ENCODE results near the gene SWT1. TPM values are rescaled to one million over a fixed set of nuclear protein-coding genes. Genes with fewer than 3 reads are reported as not detected.
A peak's percentile ranks its signal among the peaks of the same experiment; 100 is the strongest.
"Not testable (repeated sequence)": the region's sequence is repeated elsewhere in the genome, so short reads cannot be mapped to it uniquely, and the experiment has no call there.

Gene SWT1
- total RNA-seq, 1 donor from 2014 or later: 3.2 TPM

DNA sequence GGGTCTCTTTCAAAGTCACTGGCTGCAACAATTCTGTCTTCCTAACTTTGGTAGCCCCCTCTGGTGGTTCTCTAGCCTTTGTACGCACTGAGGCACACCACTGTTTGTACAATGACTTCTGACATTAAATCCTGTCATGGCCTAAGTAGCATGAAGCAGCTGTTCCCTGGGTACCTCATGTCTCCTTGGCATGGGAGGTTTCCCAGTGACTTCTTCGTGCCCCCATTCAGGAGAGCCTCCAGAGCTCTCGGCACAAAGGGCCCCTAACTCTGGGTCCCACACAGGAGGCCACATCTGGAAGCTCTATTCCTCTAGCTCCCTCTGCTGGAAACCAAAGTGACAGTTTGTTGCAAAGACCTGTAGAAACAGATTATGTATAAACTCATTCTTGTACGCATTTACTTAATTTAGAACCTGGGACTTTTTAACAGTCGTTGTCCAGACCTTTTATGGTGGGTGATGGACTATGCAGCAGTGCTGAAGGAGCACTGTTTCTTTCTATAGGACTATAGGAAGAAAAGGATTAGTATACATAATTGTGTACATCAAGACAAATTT lies 13.4 kb downstream of the SWT1 start:
- DNase-seq (ENCODE audit: low read depth, low spot score): peak; percentile 22

DNA sequence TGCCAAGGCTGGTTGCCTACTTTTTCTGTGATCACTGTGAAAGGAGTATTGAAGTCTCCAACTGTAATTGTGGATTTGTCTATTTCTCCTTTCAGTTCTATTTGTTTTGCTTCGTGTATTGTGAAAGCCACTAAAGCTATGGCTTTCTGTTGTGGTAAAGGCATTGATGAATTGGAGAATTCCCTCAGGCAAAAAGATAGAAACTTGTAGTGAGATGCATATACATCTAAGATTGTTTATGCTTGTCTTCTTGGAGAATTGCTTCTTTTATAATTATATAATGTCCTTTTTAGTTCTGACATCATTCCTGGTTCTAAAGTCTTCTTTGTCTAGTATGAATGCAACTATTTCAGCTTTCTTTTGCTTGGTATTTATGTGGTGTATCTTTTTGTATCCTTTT lies 36.8 kb downstream of the SWT1 start:
- DNase-seq (ENCODE audit: low read depth, low spot score): no peak

DNA sequence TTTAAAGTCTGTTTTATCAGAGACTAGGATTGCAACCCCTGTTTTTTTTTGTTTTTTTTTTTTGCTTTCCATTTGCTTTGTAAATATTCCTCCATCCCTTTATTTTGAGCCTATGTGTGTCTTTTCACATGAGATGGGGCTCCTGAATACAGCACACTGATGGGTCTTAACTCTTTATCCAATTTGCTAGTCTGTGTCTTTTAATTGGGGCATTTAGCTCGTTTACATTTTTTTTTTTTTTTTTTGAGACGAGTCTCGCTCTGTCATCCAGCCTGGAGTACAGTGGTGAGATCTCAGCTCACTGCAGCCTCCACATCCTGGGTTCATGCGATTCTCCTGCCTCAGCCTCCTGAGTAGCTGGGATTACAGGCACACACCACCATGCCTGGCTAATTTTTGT lies 41.7 kb downstream of the SWT1 start:
- DNase-seq (ENCODE audit: low read depth, low spot score): not testable (repeated sequence)

DNA sequence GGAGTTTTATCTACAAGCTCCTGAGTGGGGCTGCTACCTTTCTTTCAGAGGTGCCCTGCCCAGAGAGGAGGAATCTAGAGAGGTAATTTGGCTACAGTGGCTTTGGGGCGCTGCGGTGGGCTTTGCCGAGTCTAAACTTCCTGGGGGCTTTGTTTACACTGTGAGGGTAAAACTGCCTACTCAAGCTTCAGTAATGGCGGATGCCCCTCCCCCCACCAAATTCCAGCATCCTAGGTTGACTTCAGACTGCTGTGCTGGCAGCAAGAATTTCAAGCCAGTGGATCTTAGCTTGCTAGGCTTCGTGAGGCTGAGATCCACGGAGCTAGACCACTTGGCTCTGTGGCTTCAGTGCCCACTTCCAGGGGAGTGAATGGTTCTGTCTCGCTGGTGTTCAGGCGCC lies 43.9 kb downstream of the SWT1 start:
- DNase-seq (ENCODE audit: low read depth, low spot score): no peak

DNA sequence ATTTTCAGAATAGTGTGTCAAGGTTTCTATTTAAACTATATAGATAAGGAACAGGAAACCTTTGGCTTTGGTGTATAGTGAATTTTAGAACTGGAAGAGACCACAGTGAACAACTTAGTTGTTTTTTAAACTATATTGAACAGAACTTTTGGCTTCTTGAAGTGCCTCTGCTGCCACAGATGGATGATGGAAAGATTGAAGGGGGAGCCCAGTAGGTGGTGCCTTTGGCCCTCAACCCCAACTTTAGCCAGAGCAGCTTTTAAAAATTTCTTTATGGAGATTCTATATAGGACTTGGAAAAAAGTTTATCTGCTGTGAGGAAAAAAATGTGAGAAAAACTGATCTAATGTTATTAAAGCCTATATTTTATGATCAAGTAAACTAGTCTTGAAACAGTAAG lies 50.2 kb downstream of the SWT1 start:
- no peak for DNase-seq (ENCODE audit: low read depth, low spot score)

DNA sequence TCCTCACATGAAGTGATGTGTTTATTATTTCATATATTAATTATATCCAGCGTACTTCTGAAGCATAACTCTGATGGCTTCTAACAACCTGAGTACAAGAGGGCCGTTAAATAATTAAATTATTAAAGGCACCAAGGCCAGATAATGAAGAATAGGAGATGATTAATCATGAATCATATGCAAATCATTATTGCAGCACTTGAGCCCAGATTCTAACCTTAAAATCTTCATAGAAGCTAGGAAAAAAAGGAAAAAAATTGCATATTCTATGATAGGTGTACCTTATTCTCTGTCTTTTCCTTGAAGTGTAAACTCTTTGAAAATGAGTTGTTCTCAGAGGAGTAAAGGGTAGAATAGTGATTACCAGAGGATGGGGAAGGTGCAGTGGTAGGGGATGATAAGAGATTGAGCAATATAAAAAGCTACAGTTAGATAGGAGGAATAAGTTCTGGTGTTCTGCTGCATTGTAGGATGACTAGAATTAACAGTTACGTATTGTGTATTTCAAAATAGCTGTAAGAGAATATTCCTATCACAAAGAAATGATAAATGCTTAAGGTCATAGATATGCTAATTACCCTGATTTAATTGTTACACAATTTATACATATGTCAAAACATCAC lies 51.1 kb downstream of the SWT1 start:
- DNase-seq (ENCODE audit: low read depth, low spot score): no peak

DNA sequence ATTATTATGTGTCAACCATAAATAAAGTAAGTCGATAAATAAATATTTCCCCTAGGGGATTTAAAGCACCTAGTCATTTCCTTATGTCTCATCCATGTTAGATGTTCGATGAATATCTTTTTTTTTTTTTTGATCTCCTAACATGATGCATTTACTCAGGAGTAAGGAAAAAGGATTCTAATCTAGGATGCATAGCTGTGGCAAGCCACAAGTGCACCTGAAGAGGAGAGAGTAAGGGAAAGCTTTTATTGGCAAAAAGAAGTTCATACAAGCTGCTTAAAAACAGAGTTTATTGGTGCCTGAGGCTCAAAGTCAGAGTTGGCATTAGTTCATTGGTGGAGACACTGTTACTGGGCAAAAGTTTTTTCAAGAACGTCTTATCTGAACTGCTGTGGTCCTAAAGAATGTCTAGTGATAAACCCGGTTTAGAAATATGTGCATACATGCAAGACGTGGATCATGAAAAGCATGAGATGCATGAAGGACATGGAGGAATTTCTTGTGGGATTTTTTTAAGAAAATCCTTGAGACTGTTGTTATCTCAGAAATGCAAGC lies 51.7 kb downstream of the SWT1 start:
- no peak for DNase-seq (ENCODE audit: low read depth, low spot score)

DNA sequence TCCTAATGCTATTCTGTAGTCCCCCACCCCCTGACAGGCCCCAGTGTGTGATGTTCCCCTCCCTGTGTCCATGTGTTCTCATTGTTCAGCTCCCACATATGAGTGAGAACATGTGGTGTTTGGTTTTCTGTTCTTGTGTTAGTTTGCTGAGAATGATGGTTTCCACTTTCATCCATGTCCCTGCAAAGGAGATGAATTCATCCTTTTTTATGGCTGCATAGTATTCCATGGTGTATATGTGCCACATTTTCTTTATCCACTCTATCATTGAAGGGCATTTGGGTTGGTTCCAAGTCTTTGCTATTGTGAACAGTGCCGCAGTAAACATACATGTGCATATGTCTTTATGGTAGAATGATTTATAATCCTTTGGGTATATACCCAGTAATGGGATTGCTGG lies 52.4 kb downstream of the SWT1 start:
- not testable (repeated sequence) for DNase-seq (ENCODE audit: low read depth, low spot score)

DNA sequence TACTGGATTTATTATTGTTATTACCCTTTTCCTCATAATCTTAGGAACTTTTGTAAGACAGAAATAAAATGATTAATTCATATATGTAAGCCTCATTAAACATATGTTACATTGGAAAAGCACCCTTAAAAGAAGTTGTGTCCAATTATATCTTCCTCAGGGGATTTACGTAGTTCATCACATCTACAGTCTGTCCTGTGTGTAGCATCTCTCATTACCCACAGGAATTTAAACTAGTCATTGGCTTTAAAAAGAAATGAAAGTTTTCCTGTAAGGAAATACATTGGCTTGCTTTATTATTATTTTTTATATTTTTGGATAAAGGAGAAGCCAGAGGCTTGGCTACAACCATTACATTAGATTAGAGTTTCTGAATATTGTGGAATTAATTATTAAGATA lies 56.1 kb downstream of the SWT1 start:
- no peak for DNase-seq (ENCODE audit: low read depth, low spot score)

DNA sequence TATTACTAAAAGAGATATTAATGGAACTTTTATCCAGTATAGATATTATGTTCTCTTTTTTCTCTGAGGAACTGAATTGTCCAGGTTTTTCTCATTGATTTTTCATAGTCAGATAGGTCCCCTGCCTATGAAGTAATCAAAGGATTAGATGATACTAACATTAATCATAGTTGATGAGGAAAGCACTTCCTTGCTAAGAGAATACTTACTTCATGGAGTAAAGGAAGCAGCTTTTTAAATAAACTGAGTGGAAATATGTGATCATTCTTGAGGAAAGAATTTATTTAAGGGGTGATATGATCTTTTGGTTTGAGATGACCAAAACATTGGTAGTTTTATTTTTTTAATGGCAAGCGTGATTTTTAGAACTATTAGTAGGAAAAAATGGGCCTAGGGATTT lies 58.9 kb downstream of the SWT1 start:
- no peak for DNase-seq (ENCODE audit: low read depth, low spot score)

DNA sequence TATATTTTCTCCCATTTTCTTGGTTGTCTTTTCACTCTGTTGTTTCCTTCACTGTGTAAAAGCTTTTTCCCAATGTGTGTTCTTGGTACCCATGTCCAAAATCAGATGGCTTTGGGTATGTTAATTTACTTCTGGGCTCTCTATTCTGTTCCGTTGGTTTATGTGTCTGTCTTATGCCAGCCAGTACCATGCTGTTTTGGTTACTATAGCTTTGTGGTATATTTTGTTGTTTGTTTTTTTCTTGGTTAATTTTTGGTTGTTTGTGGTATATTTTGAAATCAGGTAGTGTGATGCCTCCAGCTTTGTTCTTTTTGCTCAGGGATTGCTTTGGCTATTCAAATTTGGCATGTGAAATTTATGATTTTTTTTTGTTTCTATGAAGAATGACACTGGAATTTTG lies 67.2 kb downstream of the SWT1 start:
- DNase-seq (ENCODE audit: low read depth, low spot score): no peak

DNA sequence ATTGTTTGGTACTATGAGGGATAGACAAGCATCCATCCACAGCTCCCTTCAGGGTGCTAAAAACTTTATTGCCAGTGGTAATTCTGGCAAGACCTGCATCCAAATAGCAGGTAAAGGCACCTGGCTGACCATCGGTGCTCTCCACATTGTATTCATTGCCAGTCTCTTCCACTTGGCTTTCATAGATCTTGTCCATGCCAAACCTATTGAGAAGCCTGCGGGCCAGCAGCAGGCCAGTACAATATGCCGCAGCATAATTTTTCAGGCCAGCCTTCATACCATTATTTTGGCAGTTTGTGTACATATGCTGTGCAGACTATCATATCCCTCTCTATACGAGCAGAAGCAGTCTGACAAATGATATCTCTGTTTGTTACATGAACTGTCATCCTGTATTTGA lies 70.2 kb downstream of the SWT1 start:
- DNase-seq (ENCODE audit: low read depth, low spot score): no peak

DNA sequence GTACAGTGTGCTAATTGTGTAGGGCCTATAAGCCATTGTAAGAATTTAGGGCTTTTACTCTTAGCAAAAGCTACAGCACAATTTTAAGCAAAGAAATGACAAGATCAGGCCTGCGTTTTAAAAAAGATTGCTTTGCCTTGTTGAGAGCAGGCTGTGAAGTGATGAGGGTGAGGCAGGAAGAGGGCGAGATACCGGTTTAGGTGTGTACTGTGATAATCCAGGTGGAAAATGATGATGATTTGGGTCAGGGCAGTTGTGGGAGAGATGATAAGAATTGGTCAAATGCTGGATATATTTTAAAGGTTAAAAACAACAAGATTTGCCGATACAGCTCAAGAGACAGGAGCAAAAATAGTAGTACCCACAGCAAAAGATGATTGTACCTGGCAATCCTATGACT lies 72.0 kb downstream of the SWT1 start:
- DNase-seq (ENCODE audit: low read depth, low spot score): no peak

DNA sequence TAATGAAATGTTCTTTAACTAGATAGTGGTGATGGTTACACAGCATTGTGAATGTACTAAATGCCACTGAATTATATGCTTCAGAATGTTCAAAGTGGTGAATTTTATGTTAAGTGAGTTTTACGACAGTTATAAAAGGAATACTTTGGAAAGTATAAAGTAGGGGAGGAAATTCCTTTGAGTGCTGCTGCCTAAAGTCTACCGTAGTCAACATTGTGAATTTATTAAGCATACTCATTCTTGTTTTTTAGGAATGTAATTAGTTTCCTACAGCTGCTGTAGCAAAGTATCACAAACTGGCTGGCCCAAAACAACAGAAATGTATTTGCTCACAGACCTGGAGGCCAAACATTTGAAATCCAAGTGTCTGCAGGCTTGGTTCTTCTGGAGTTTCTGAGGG lies 73.0 kb downstream of the SWT1 start:
- DNase-seq (ENCODE audit: low read depth, low spot score): no peak

DNA sequence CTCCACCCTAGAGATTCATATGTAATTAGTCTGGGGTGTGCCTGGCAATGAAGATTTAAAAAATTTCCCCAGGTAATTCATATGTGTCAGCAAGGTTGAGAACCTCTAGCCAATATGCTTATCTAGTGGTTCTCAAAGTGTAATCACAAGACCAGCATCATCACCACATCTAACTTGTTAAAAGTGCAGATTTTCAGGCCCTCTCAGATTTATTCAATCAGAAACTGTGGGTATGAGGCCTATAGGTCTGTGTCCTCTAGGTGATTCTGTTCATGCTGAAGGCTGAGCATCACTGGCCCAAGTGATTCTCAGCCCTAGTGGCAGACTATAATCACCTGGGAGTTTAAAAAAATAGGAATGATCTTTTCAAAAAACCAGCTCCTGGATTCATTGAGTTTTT lies 75.9 kb downstream of the SWT1 start:
- no peak for DNase-seq (ENCODE audit: low read depth, low spot score)

DNA sequence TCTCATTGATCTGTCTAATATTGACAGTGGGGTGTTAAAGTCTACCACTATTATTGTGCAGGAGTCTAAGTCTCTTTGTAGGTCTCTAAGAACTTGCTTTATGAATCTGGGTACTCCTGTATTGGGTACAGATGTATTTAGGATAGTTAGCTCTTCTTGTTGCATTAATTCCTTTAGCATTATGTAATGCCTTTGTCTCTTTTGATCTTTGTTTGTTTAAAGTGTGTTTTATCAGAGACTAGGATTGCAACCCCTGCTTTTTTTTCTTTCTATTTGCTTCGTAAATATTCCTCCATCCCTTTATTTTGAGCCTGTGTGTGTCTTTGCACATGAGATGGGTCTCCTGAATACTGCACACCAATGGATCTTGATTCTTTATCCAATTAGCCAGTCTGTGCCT lies 77.2 kb downstream of the SWT1 start:
- not testable (repeated sequence) for DNase-seq (ENCODE audit: low read depth, low spot score)

DNA sequence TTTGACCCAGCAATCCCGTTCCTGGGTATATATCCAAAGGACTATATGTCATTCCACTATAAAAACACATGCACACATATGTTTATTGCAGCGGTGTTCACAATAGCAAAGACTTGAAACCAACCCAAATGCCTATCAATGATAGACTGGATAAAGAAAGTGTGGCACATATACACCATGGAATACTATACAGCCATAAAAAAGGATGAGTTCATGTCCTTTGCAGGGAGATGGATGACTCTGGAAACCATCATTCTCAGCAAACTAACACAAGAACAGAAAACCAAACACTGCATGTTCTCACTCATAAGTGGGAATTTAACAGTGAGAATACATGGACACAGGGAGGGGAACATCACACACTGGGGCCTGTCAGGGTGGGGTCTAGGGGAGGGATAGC lies 80.2 kb downstream of the SWT1 start:
- not testable (repeated sequence) for DNase-seq (ENCODE audit: low read depth, low spot score)

DNA sequence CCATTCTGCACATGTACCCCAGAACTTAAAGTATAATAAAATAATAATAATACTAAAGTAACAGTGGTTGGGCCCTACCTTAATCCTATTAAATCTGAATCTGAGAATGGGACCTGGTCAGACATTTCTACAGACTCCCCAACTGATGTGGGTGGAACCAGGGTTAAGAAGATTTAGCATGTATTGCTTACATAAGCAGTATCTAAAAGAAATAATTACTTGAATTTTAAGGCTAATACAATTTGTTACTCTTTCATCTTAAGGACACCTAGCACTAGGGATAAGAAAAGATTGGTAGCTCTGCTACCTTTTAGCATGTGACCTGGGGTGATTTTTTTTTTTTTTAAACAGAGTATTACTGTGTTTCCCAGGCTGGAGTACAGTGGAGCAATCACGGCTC lies 80.7 kb downstream of the SWT1 start:
- DNase-seq (ENCODE audit: low read depth, low spot score): no peak

DNA sequence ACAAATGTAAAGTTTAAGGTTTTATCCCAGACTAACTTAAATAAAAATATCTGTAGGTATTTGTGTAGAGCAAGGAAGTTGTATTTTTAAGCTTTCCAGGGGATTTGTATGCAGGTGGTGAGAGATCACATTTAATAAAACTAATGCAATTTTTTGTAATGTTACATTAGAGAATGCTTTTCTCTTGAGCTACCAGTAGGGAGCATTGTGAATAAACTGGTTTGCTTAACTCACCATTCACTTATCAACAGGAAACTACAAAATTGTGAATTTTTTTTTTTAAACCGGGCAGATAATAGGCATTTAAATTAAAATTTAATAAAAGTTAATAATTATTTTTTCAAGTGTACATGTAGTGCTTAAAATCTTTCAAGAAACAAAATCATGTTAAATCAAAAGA lies 81.5 kb downstream of the SWT1 start:
- no peak for DNase-seq (ENCODE audit: low read depth, low spot score)

DNA sequence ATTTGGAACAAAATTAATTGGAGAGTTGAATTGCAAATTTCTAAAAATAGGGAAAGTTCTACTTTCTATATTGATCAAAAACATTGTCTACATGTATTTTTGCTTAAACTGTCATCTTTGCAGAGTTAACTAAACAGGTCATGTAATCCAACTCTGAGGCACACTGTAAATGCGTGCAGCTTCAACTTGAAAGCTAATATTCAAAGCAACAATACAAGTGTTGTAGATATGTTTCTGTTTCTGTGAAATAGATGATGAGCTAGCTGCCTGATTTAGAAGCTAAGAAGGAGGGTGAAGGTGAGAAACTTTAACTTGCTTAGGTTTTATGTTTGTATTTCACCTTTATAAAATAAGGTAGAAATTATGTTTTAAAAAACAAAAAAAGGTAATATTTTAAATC lies 82.9 kb downstream of the SWT1 start:
- DNase-seq (ENCODE audit: low read depth, low spot score): no peak

DNA sequence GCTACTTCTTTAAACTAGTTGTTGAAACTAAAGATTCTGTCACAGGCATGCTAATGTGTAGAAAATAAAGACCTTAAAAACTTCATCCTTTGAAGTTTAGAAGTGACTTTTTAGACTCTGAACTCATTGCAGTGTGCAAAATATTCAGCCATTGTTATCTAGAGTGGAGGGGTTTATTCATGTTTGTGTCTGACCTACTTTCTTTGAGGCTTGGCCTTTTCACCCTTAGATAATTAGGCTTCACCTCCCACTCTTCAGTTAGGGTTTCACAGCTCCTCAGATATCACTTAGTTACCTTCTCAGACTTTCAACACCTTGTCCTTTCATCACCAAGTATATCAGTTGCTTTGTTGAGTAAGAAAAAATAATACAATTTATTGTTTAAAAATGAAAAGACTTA lies 84.2 kb downstream of the SWT1 start:
- no peak for DNase-seq (ENCODE audit: low read depth, low spot score)

DNA sequence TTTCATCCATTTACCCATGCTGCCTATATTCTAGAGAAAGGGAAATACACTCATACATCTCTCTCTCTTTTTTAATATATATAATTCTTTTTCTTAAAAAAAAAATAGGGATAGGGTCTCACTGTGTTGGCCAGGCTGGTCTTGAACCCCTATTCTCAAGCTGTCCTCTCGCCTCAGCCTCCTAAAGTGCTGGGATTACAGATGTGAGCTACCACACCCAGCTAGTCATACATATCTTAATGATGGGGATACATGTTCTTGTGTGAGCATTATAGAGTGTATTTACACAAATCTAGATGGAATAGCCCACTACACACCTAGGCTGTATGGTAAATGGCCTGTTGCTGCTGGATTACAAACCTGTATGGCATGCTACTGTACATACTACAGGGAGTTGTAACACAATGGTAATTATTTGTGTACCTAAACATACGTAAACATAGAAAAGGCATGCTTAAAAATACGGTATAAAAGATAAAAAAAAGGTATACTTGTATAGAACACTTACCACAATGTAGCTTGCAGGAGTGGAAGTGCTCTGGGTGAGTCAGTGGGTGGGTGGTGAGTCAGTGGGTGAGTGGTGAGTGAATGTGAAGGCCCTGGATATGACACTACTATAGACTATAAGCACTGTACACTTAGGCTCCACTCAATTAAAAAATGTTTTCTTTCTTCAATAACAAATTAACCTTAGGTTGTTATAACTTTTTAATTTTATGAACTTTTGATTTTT lies 87.2 kb downstream of the SWT1 start:
- DNase-seq (ENCODE audit: low read depth, low spot score): peak; percentile 26

DNA sequence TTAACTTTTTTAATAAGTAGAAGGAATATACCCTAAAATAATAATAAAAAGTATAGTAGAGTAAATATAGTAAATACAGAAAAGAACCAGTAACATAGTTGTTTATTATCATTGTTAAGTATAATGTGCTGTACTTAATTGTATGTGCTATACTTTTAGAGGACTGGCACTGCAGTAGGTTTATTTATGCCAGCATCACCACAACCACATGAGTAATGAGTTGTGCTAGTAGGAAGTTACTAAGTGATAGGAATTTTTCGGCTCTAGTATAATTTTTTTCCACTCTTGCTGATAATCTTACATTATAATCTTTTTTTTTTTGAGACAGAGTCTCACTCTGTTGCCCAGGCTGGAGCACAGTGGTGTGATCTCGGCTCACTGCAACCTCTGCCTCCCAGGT lies 88.5 kb downstream of the SWT1 start:
- no peak for DNase-seq (ENCODE audit: low read depth, low spot score)
